SH-SY5Y (cell line): ENCODE data around the gene MESD.

Experiments
- GATA2 ChIP-seq: IDR thresholded peaks from 2 replicates; pipeline ENCODE4 v1.6.1; 2011; ENCODE audit warnings: mild to moderate bottlenecking, low read depth, low read length
- GATA3 ChIP-seq: IDR thresholded peaks from 2 replicates; pipeline ENCODE4 v1.6.1; 2011; ENCODE audit warnings: low read depth, mild to moderate bottlenecking, low read length, moderate library complexity

DNA sequence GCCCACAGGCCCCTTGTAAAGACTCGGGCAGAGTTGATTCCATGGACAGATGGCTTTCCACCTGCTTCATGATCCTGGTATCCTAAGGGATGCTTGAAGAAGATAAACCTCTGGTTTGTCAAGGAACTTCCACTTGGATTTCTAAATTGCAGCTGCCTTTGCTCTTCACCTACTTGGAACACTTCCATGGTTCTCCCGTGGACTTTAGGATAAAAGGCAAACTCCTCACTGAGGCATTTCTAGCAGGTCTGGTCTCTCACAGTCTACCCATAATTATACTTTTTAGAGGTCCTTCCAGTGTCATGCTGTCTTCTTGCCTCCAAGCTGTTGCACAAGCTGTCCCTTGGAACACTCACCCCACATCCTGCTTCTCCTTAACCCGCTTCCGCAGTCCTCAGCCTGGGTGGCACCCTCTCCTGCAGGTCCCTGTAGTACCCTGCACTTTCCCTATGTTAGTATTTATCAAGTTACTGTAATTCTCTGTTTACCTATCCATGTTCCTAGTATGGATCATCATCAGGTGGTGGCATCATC, 23.8 kb upstream of the MESD start:
- TF ChIP-seq GATA2 (no peak), GATA3 (no peak)
